HG02973 (cell line): Measurements from ENCODE around the gene CORIN.

Source experiments
- ATAC-seq: cut with Tn5 transposase; IDR thresholded peaks from one replicate; pipeline ENCODE4 v1.9.1; 2021; ENCODE audit warnings: moderate library complexity; ENCODE audit not compliant: unreplicated experiment

Gene CORIN

DNA sequence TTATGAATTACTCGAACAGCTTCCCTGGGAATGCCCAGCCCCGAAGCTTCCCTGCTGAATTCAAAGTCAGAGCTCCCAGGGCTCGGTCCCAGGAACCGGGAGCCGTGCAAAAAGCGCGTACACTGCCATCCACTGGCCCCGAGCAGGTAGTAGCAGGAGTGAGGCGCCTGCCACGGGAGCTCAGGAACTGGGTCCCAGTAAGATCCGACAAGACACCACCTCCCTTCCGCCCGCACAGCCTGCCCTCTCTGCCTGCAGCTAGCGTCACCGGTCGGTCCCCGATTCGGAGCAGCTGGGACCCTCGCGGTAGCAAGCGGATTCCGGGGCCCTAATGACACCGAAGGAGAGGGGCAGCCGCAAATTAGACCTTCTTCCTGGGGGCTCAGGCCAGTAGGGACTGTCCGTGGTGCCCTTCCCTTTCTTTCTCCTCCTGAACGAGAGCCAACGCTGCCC is 1.2 kb downstream of the CORIN start:
- ATAC-seq = peak; percentile 74

DNA sequence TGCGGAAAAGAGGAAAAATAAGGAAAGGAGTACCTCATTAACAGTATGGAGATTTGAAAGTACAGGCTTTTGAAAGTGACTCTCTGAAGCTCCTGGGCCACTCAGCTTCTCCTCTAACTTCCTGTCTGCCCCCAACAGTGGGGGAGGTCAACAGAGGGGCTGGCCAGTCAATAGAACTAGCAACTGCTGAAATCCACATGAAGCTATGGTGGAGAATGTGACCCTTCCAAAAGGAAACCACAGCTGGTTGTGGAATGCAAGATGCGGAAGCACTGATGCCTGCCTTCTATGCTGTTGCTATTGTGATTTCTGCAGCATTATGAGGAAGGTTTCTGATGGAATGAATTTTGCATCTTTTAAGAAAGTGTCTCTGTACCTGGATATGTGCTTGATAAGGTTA is 2.4 kb downstream of the CORIN start:
- ATAC-seq = no peak

DNA sequence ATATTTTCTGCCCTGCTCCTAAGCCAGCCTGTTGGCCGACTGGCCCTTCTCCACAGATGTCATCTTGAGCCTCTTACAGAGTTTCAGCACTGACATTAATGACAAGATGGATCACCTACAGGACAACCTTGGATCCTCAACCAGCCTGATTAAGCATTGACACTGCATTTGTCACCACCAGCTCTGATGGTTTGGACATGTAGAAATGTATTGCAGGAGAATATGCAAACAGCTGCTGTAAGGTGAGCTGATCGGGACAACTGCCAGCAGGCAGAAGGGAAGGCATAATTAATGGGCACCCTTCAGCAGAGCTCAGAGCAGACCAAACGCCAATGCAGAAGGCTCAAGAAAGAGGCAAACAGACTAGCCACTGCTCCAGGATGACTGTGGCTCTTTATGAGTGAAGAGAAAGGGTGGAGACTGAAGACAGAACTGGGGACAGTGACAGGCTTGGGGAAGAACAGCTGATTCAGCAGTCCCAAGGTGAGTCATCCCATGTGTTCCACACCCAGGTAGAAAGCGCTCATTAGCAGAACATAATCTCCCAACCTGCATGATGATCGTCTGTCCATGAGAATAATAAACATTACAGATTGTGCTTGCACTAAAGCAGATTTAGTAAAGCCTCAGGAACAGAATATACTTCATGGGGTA is 6.7 kb downstream of the CORIN start:
- ATAC-seq = no peak

DNA sequence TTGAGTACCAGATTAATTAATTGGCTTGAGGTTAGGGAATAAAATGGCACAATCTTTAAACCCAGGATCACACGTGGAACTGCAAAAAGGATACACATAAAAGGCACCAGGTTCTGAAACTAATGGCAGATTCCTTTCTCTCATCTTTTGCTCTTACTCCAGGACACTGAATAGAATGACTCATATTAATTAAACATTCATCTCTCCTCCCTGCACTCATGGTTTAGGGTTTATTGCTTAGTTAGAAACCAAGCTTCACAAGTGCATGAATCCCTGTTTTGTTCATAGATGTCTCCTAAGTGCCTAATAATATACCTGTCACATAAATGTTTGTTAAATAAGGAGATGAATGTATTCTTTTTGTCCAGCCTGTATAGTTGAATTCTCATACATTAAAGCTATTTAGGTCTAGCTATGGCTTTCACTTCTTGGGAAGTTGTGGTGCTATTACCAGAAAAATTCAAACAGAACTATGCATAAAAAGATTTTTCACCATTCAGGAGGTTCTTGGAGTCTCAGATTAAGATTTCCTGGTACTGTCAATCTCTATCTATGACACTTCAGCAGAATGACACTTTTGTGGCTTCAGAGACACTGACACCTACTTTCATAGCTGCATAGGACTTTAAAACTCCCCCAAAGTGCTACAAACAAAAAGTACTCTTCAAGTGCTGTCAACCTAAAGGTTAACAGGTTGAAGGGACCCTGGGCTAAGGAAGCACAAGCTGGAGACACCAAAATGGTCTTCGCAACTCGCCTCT is 7.4 kb downstream of the CORIN start:
- no peak for ATAC-seq

DNA sequence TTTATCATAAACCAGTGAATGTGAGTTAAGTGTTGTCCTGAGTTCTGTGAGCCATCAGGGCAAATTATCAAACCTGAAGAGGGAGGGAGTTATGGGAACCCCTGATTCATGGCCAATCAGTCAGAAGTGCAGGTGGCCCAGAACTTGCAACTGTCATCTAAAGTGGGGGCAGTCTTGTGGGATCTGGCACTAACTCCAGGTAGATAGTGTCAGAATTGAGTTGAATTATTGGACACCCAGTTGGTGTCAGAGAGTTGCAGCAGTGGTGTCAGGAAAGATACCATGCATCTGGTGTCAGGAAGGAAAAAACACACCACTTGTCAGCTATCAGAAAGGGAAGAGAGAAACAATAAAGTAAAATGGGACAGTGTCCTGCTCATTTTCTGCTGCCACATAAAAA is 8.4 kb downstream of the CORIN start:
- ATAC-seq = no peak

DNA sequence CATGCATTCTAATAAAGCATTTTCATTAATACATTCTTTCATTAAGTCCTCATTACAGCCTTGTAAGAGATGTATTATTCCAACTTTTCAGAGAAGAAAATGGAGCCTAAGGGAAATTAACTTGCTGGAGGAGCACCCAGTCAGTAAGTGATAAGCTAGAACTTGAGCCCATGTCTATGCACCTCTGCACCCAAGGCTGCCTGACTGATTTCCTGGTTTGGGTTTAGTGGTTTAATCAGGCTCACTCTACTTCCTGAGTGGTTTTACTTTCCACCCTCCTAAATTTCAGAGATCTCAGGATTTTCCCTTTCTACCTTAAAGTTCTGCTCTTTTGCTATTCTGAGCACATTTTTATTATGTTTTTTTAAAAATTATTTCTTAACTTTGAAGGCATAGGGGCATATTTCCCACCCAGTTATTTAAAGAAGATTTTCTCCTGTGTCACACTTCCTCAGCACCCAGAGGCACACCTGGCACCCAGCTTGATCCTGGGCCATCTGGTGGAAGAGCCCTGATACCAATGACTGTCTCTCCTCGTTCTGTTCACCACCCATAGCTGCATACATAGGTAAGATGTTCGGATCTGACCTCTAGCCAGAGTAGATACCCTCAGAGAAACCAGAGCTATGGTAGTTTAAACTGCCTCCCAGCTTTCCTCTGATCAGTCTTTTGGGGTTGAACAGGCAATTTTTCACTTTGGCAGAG is 10.4 kb downstream of the CORIN start:
- no peak for ATAC-seq

DNA sequence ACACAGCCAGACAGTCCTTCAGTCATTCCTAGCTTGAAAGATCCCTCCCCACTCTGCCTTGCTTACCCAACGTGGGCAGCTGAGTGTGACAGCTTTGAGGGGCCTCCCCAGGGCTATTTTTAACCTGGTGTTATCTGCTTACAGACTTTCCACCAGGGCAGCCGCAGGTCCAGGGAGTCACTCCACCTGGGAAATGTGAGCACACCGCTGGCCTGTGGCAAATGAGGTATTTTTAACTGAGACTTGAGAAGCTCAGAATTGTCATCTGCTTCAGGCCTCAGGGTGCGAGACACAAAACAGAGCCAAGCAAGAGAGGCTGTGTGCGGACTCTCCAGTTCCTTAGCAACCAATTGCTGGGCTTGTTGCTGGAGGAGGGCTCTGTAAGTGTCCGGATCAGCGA is 13.0 kb downstream of the CORIN start:
- no peak for ATAC-seq

DNA sequence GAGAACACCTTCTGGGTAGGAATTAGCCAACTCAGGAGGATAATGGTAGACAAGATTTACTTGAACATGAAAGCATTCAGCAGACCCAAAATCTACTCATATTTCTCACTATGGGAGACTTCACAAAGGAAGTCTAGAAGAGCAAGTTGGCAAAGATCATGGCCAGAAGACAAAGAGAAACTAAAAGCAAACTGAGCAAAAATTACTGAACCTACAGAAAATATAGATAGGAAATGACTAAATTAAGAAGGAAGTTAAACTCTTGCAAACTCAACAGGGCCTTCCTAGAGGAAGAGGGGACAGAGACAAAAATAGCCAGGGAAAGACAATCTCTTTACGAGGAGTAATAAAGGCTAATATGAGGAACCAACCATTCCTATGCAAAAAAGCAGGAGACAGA is 18.7 kb downstream of the CORIN start:
- no peak for ATAC-seq

DNA sequence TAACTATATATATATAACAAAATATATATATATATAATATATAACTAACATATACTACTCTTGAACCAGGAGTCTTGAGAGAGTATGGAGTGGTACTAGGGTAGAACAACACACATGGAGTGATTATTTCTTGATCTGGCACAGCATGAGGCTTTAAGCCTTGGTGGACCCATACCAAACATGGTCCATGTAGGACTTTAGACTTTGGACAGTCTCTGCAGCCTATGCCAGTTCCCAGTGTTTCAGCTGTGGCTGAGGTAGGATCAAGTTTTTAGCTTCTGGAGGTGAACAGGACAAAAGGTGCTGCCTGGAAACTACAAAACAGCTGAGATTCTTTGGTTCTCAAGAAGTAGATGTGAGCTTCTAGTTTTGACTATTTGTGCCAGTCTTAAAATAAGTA is 20.6 kb downstream of the CORIN start:
- ATAC-seq = no peak

DNA sequence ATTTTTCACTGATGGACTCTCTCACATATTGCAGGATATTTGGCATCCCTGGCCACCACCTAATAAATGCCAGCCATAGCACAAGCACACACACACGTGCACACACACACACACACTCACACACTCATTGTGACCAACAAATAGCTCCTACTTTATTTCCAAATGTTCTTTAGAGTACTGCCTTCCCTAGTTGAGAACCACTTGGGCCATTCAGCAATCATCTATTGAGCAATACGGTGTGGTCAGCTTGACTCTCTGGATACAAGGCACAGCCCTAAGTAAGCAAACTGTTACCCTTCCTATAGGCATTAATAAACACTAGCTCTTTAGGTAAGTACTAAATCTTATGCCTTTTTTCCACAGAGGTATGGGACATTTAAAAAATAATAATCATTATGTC is 21.1 kb downstream of the CORIN start:
- no peak for ATAC-seq

DNA sequence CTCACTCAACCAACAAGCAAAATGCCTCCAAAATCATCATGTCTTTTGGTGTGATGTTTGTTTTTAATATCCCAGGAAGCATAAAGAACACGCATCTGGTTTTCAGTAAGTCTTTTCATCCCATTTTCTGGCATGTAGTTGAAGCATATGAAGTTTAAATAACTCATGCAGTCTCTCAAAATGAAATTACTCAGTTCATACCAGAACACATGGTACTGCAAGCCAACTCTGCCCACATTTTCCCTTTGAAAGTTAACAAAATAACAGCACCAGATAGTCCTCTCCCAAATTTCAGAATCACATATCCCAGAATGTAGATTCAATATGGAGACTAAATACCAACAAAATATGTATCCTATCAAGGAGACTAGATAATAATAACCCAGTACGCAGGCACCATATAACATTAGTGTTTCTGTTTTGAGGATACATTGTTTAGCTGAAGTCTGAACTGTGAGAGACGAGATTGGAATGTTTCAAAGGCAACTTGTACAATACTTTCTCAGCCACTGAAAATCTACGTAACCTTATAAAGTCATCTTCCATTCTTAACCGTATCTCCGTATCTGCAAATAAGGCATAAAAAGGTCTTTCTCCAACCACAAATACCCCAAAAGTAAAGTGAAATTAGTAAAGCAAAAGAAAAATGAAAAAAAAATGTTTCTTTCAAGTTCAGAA is 23.1 kb downstream of the CORIN start:
- ATAC-seq = no peak

DNA sequence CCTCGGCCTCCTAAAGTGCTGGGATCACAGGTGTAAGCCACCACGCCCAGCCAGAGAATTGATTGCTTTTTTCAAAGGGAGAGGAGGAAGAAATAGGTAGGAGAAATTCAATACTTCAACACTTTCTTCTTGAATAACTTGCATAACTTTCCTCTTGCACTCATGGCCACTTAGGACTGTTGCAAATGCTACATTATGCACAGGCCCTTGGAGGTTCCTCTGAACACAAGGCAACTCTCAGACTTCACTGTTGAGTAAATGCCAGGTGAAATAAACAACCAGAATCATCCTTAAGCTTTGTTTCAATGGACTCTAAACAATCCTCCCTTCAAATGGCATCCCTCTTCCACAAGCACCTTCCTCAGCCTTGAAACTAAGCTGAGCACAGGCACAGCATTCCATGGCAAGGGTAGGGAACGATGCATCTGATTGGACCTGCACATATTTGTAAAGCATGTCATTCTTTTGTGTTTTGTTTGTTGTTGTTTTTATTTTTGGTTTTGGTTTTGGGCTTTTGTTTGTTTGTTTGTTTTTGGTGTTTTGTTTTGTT is 28.1 kb downstream of the CORIN start:
- ATAC-seq = no peak

DNA sequence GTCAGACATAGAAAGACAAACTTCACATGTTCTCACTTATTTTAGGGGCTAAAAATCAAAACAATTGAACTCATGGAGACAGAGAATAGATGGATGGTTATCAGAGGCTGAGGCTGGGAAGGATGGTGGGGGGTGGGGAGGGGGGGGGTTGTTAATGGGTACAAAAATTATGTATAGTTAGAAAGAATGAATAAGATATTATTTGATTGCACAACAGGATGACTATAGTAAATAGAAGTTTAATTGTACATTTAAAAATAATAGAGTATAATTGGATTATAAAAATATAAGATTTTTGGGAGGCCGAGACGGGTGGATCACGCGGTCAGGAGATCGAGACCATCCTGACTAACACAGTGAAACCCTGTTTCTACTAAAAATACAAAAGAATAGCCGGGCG is 33.3 kb downstream of the CORIN start:
- ATAC-seq = no peak

DNA sequence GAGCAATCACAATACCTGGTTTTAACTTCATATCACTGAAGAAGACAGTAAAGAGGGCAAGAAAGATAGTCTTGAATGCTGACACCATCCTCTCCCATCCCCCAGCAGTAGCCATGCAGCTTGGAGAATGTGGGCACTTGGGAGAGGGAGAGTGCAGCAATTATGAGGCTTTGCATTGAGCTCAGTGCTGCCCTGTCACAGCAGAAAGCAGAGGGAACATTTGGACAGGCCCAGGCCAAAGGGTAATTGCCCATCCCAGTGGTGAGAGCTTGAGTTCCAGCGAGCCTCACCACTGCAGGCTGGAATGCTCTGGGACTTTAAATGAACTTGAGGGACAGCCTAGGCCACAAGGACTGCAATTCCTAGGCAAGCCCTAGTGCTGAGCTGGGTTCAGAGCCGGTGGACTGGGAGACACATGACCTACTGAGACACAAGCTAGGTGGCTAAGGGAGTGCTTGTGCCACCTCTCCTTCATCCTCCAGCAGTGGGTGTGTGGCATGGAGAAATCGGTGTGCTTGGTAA is 36.3 kb downstream of the CORIN start:
- no peak for ATAC-seq

DNA sequence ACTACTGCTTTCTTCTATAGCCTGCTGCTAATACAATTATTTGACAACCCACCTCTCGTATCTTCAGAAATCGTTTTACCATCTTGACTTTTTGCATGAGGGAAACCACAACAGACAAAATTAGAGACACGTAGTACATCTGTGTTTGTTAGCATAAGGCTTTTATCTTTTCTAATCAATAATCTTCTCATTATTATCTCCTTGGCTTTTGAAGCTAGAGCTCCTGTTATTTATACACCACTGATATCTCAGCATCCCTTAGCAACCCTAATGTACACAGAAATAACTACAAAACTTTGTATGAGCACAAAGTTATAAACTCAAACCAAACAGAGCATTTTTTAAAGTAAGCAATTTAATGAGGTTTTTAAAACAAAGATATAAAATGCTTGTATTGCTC is 39.7 kb downstream of the CORIN start:
- ATAC-seq = no peak

DNA sequence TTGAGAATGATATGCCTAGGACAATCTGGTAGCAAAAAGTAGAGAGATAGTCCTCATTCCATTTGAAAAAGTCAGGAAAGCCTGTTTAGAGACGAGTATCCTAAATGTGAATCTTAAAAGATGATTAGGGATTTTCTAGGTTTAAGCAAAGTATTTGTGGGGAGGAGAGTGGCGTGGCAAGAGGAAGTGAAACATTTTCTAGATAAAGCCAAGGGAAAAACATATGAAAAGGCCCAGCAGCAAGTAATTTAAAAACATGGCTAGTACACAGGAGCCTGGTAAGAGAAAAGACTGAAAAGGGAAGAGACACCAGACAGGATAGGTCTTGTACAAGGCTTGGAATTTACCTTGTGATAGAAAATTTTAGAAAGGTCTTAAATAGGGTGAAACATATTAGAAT is 45.9 kb downstream of the CORIN start:
- ATAC-seq = no peak

DNA sequence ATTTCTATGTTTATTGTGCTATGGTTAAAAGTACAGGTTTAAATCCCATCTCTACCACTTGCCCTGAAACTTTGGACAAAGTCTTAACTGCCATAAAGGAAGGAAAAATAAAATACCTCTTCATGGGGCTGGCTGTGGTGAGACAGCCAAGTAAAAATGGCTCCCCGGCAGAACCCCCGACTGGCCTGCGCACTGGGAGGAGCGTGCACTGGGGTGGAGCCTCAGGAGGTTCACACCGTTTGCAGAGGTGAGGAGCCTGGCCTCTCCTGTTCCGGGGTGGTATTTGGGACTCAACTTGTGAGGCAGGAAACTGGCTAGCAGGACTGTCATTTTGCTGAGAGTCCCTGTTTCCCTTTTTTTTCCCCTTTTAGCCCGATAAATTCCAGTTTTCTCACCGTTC is 47.8 kb downstream of the CORIN start:
- no peak for ATAC-seq

DNA sequence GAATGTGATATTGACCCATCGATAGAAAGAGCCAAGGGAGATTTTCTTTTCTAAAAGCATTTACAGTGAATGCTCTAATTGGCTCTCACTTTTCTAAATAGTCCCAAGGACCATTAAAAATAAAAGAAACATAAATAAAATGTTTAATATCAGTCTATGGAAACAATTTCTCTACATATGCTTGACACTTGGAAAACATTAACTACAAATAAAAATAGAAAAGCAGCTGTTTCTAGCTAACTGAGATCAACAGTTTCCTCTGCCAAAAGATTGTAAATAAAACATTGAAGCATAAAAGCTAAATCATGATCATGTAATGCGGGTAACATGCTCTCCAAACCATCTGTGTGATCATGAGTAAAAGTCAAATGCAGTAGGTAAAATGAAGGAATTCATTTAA is 49.7 kb downstream of the CORIN start:
- no peak for ATAC-seq

DNA sequence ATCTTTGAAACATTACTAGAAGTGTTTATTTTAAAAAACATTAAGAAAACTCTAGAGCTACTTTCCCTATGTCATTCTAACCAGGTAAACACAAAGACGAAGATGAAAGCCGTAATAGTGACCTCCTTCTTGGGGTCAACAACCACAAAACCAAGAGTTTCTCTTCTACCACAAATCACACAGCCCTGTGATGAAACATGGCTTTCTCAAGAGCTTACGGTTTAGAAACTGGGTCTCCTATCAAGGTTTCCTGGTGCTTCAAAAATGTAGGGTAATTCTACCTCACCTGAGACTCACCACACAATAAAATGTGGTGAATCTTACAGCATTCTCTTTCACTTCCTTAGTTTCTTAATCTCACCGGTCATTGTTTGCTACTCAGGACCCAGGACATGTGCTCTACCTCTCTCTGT is 50.9 kb downstream of the CORIN start:
- peak; percentile 76 for ATAC-seq

DNA sequence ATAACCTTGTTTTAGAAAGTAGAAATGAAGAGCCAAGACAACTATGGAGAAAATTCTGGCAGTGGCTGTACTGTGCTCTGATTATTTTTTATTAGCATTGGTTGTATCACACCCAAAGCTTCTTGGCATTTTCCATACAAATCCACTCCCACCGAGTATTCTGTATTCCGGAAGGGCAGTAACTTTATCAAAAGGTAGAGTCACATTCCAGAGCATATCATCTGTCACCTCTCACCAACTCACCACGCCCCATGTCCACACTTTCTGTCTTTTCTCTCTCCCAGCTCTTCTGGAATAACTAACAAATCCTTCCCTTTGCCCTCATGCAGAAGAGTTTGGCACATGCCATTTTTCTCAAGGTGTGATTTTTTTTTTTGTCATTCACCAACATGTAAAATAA is 52.7 kb downstream of the CORIN start:
- ATAC-seq = no peak

DNA sequence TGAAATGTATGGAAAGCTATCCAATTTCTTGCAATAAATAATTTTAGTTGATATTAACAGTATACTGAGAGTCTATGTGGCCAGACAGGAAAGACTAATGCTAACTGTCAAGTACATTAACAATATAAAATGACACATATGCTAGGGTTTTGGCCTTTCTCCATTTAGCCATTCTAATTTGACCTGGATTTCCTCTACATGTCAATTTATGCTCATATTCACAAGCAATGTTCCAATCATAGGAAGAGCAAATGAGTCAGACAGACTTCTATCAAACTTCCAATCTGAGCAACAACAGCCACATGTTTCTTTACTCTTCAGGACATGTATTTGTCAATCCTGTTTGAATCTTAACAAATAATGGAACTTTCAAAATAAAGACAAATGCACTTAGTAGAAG is 53.6 kb downstream of the CORIN start:
- no peak for ATAC-seq
